K562 treated with DMSO at 1 percent for 24 hours (cell line): ENCODE measurements around the gene CRYM. TPM values are rescaled to one million over a fixed set of nuclear protein-coding genes. Genes with fewer than 3 reads are reported as not detected.

Source experiments
- total RNA-seq: library from RNA; unstranded; fragments of 300-600 nt; gene quantifications from 2 replicates; pipeline ENCODE4 v1.2.3, GENCODE V29; 2022; ENCODE audit warnings: low read depth; ENCODE audit not compliant: insufficient read depth

Gene CRYM
- total RNA-seq, result 2.2 and 2.5 TPM in 2 replicates

DNA sequence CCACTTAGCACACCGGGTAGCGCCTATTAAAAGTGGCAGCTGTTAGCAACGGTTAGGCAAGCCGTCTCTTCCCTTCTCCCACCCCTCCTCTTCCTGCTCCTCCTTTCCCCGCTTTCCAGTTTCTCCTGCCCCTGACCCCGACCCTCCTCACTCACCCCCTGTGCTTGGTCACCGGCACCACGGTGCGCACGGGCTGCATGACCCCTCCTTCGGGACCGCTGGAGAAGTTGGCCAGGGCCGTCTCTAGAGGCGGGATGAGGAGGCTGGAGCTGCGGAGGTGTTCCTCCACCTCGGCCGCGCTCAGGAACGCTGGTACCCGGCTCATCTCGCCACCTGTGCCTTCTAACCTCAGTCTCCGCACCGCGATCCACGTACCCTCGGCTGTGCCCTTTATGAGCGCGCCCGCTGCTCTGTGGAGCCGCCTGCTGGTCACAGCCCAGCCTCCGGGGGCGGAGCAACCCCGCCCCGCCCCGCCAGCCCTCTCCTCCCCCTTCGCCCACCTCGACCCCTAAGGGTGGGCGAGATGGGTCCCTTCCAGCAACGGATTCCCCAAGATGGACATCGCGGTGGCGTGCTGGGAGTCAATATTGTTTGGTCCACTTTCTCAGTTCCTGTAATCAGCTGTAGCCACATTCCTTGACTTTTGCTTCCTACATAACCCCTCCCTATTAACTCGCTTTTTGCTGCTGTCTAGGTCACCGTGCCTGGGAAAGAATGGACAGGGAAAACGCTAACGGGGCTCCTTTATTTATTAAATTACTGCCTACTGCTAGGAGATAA lies at the start of gene CRYM:
Gene CRYM, minus strand, starts transcription at position 364 of the 780 bp plus-strand sequence. Its CDS starts 39 bp downstream, at position 325.

DNA sequence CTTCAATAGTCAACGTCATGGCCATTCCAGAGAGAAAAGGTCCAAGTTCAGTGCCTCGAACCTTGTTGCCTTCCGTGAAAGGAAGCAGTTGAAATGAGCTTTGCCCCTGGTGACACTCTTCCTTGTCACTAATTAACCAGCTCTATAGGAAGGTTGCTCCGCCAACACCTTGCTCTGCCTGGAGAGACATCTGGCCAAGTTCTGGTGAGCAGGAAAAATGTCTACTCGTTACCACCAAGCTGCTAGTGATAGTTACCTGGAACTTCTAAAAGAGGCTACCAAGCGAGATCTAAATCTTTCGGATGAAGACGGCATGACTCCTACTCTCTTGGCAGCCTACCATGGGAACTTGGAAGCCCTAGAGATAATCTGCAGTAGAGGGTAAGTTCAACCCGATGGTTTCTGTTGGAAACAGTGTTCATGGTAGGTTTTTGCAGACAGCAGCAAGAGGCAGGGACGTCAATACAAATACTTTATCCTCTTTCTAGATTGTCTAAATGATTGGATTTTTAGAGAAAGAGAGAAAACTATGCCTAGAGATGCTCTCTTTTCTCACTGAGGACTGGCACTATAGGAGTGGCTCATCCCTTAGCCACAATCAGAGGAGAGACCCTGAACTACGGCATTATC lies 44.5 kb downstream of the CRYM start, which contains the start of gene ANKS4B:
Gene ANKS4B, plus strand, starts transcription at position 179 of the 630 bp plus-strand sequence. Its CDS starts 39 bp downstream, at position 218.

DNA sequence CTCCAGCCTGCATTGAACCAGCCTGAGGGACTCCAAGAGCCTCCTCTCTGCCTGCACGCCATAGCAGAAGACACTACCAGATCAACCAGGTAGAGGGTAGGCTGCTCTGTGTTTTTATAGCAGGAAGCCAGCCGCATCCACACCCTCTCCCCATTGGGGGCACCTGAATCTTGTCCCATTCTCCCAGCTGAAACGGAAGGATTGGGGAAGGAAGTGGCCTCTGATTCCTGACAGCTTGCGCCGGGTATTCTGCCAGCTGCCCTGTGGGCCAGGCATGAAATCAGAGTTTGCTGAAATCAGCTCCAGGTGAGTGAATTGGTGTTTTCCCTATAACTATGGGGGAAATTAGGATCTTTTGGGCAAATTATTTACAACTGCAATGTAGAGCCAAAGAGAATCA lies 66.6 kb downstream of the CRYM start, which contains the start of gene ZP2:
Gene ZP2, minus strand, starts transcription at position 89 of the 400 bp plus-strand sequence. Its CDS starts 27 bp downstream, at position 62.

Other genes starting within 250 kb of the CRYM start
- 0.34 and 0.57 TPM in 2 replicates for gene DNAH3, start 127.4 kb downstream of the CRYM start, total RNA-seq
- 19.2 and 21.1 TPM in 2 replicates for gene LDAF1, start 119.6 kb downstream of the CRYM start, total RNA-seq
- gene ZP2, start 66.7 kb downstream of the CRYM start, total RNA-seq, result not detected in 2 replicates
- not detected in 2 replicates for gene ANKS4B, start 44.6 kb downstream of the CRYM start, total RNA-seq